GM12878 (cell line): ENCODE data around the gene PYGM. TPM values are rescaled to one million over a fixed set of nuclear protein-coding genes. Genes with fewer than 3 reads are reported as not detected.

Source experiments
- ATAC-seq: fragments of 200-7000 bp; cut with Tn5 transposase; 3 replicates; pipeline ENCODE4 v1.9.1; 2020; ENCODE audit warnings: mild to moderate bottlenecking, moderate library complexity
- BruUV-seq: library from RNA; stranded (reverse); fragments of 400-500 nt; replicated peaks from 2 replicates; lab custom pipeline; 2021; lab: Mats Ljungman, UMichigan
- CTCF ChIA-PET: fragments of 300-600 bp; sonication (Branson Sonifier 250); formaldehyde crosslinking; extraction: SDS; loops from one replicate; lab custom pipeline; 2021; ENCODE audit warnings: inconsistent platforms; lab: Yijun Ruan, JAX
- POLR2A ChIA-PET: fragments of 350-600 bp; formaldehyde crosslinking; extraction: SDS; loops from one replicate; lab custom pipeline; 2021; ENCODE audit warnings: inconsistent platforms; lab: Charles Lee
- RAD21 ChIA-PET: fragments of 300-600 bp; sonication (Branson Sonifier 250); formaldehyde crosslinking; loops from one replicate; lab custom pipeline; 2023; ENCODE audit warnings: antibody characterized with exemption; ENCODE audit not compliant: unreplicated experiment; lab: Charles Lee
- SMC1A ChIA-PET: fragments of 300-600 bp; sonication (Branson Sonifier 250); formaldehyde crosslinking; loops from one replicate; lab custom pipeline; 2023; ENCODE audit not compliant: unreplicated experiment, uncharacterized antibody; lab: Charles Lee
- DNase-seq: peaks from one replicate; pipeline ENCODE4 v3.0.0-alpha.2; 2011; ENCODE audit warnings: low read depth, low spot score
- FAIRE-seq: peaks from 3 replicates; lab custom pipeline; 2011; peaks lifted over from hg19 to GRCh38; lab: Jason Lieb, UNC
- H2AFZ ChIP-seq: 2 replicates; pipeline ENCODE4 v1.6.0; 2011; ENCODE audit warnings: low read depth, low read length, control low read depth; ENCODE audit not compliant: control insufficient read depth
- H3K27ac ChIP-seq: 2 replicates; pipeline ENCODE4 v1.5.1; 2011; ENCODE audit warnings: control low read depth; ENCODE audit not compliant: control insufficient read depth, insufficient read depth
- H3K27me3 ChIP-seq, 2 experiments: replicated peaks in 1 of 2; 2 replicates each; pipeline versions ENCODE4 v1.6.0 to v1.6.1; 2011; ENCODE audit warnings: low read length in 1 of 2; ENCODE audit not compliant: control insufficient read depth in 2 of 2, insufficient read depth in 2 of 2
- H3K36me3 ChIP-seq, 2 experiments: 2 replicates each; pipeline ENCODE4 v1.5.1; 2011; ENCODE audit warnings: low read length in 1 of 2; ENCODE audit not compliant: control insufficient read depth in 2 of 2, insufficient read depth in 2 of 2
- H3K4me1 ChIP-seq: 2 replicates; pipeline ENCODE4 v1.6.1; 2011; ENCODE audit warnings: mild to moderate bottlenecking, low read length, moderate library complexity, mixed read lengths; ENCODE audit not compliant: control insufficient read depth, insufficient read depth
- H3K4me2 ChIP-seq: 2 replicates; pipeline ENCODE4 v1.6.0; 2011; ENCODE audit warnings: control low read depth; ENCODE audit not compliant: control insufficient read depth, insufficient read depth
- H3K4me3 ChIP-seq: fragments of 200-600 bp; sonication (generic); 2 replicates; pipeline ENCODE4 v1.5.1; 2016
- H3K79me2 ChIP-seq: 2 replicates; pipeline ENCODE4 v1.6.0; 2011; ENCODE audit warnings: low read length; ENCODE audit not compliant: control insufficient read depth, insufficient read depth
- H3K9ac ChIP-seq: 2 replicates; pipeline ENCODE4 v1.8.0; 2011; ENCODE audit warnings: low read length, control low read depth, mixed read lengths; ENCODE audit not compliant: control insufficient read depth, insufficient read depth
- H3K9me3 ChIP-seq: replicated peaks from 3 replicates; pipeline ENCODE4 v1.5.1; 2011; ENCODE audit warnings: mild to moderate bottlenecking, low read length; ENCODE audit not compliant: control insufficient read depth, insufficient read depth
- H4K20me1 ChIP-seq: 2 replicates; pipeline ENCODE4 v1.6.0; 2011; ENCODE audit not compliant: control insufficient read depth, insufficient read depth
- CHD4 ChIP-seq: fragments of 200-600 bp; sonication (generic); IDR thresholded peaks from 2 replicates; pipeline ENCODE4 v1.6.1; 2016; ENCODE audit warnings: mild to moderate bottlenecking
- HDAC2 ChIP-seq: fragments of 200-600 bp; sonication (generic); IDR thresholded peaks from 2 replicates; pipeline ENCODE4 v1.6.1; 2017
- IRF4 ChIP-seq: IDR thresholded peaks from 2 replicates; pipeline ENCODE4 v1.6.1; 2011; ENCODE audit warnings: low read depth, low read length
- NR2C2 ChIP-seq: IDR thresholded peaks from 2 replicates; pipeline ENCODE4 v1.6.1; 2011; ENCODE audit warnings: borderline replicate concordance, low read depth; ENCODE audit not compliant: control insufficient read depth, insufficient read length
- WGBS: methylation state at CpG from one replicate; pipeline ENCODE4 v1.1.6; 2016; ENCODE audit warnings: low lambda C conversion rate; ENCODE audit not compliant: insufficient replicate concordance, insufficient coverage; ENCODE audit errors: missing lambda C conversion rate; 5-methylcytosine and 5-hydroxymethylcytosine counted together
- in situ Hi-C: fragments of 300-500 bp; cut with MboI; formaldehyde crosslinking; loops from 9 replicates; pipeline ENCODE4 v1.14.3; 2018; ENCODE audit warnings: mixed read lengths
- intact Hi-C: fragments of 100-400 bp; cut with micrococcal nuclease; formaldehyde crosslinking; loops from one replicate; pipeline ENCODE4 v1.14.2; 2022; ENCODE audit not compliant: unreplicated experiment
- polyA plus RNA-seq, 11 experiments: library from polyadenylated mRNA; depleted of rRNA in 4 of 11; unstranded in 6 of 11; stranded (reverse) in 5 of 11; fragments of >200 nt; fragmentation: Nextera tagmentation in 4 of 11; fragmentation: Illumina TruSeq in 1 of 11; extraction: Ambion mirVana in 4 of 11; extraction: Trizol in 1 of 11; gene quantifications; 1 replicate in 1 of 11; 2 replicates in 10 of 11; pipeline versions ENCODE4 v1.2.1 to v1.2.3, GENCODE V29; 2011 to 2016; ENCODE audit warnings: inconsistent platforms in 2 of 11, missing spikeins in 2 of 11, low read depth in 1 of 11
- total RNA-seq, 4 experiments: library from RNA; depleted of rRNA in 3 of 4; stranded (reverse); fragments of >200 nt in 3 of 4; fragmentation: Illumina TruSeq in 1 of 4; extraction: Trizol in 1 of 4; gene quantifications; 2 replicates each; pipeline versions ENCODE4 v1.2.1 to v1.2.3, GENCODE V29; 2013 to 2021
- TF ChIP-seq, protein P1 (sequence below): IDR thresholded peaks from 2 replicates; pipeline ENCODE4 v1.6.1; 2011; ENCODE audit warnings: borderline replicate concordance, low read depth, mild to moderate bottlenecking, moderate library complexity, mixed read lengths, low read length; ENCODE audit not compliant: insufficient read depth; ENCODE audit errors: extremely low read length

PYGM gene
- total and polyA plus RNA-seq, 10 of the 15 experiments (the other 5 are each of a cell fraction or from before 2014, with no cell fraction given): 0.04 to 3.7 (median 0.27) TPM; not detected in 1

DNA sequence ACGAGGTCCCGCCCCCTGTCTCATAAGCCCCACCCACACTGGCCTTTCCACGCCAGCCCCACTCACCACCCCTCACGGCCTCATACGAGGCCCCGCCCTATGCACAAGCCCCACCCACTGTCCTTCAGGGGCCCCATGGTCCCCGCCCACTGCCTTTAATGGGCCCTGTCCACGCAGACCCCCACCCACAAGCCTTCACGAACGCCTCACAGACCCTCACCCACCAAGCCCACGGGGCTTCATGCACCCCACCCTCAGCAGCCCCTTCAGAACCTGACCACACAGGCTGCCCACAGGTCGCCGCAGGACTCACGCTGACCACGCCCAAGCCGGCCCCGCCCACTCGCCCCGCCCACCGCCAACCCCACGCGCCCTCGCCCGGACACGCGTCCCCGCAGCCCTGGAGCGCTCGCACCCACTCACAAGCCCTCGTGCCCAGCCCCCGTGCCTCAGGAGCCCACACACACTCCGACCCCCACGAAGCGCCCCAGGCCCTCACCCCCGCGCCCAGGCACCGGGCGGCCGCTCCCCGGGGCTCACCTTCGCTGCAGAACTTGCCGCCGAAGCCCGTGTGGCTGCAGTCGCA is 47.3 kb downstream of the PYGM start:
- Histone ChIP-seq H3K4me3 (no peak overlapping the region), H3K36me3 (no peaks in the 10 kb centered on the region), H3K27me3 (peaks cover 6 to 10% of the 10 kb centered on the region in 2 experiments; a peak in 3 of 4 replicates), H4K20me1 (no peaks in the 10 kb centered on the region), H3K27ac (no peak overlapping the region), H2AFZ (no peak overlapping the region), H3K9ac (no peak overlapping the region), H3K4me1 (peaks cover 7% of the 10 kb centered on the region), H3K9me3 (no peaks in the 10 kb centered on the region), H3K79me2 (no peaks in the 10 kb centered on the region), H3K4me2 (no peak overlapping the region)
- WGBS: 13% methylated on average over 11 of the region's 45 CpGs
- in situ Hi-C loops (no loop called here), intact Hi-C loops (no loop called here)
- ChIA-PET POLR2A (no interaction called here), SMC1A (no interaction called here), CTCF (no interaction called here), RAD21 (no interaction called here)
- no TSS peak for BruUV-seq
- FAIRE-seq: no peak
- TF ChIP-seq IRF4: no peak
- no peak for TF ChIP-seq NR2C2
- no peak for TF ChIP-seq CHD4
- TF ChIP-seq, protein P1, sequence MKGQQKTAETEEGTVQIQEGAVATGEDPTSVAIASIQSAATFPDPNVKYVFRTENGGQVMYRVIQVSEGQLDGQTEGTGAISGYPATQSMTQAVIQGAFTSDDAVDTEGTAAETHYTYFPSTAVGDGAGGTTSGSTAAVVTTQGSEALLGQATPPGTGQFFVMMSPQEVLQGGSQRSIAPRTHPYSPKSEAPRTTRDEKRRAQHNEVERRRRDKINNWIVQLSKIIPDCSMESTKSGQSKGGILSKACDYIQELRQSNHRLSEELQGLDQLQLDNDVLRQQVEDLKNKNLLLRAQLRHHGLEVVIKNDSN: no peak
- DNase-seq: no peak
- ATAC-seq: no peak

DNA sequence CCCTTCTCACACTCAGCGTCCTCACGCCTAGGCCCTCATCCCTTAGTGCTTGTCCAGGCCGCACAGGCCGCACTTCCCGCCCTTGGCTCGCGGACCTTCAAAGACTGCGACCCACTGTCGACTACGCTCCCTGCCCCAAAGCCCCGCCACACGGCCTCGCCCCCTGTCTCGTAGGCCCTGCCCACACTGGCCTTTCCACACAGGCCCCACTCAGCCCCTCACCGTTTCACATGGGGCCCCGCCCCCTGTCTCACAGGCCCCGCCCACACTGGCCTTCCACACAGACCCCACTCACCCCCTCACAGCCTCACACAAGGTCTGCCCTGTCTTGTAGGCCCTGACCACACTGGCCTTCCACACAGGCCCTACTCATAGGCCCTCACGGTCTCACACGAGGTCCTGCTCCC is 47.8 kb downstream of the PYGM start:
- BruUV-seq: no TSS peak
- no peak overlapping the region for H3K4me3 ChIP-seq
- DNase-seq: no peak
- no peak overlapping the region for H3K9ac ChIP-seq
- intact Hi-C loops (no loop called here), in situ Hi-C loops (no loop called here)
- H3K4me1 ChIP-seq: peaks cover 7% of the 10 kb centered on the region
- no peak for FAIRE-seq
- no peaks in the 10 kb centered on the region for H3K79me2 ChIP-seq
- H2AFZ ChIP-seq: no peak overlapping the region
- H4K20me1 ChIP-seq: no peaks in the 10 kb centered on the region
- SMC1A ChIA-PET: no interaction called here
- CTCF ChIA-PET: no interaction called here
- no peaks in the 10 kb centered on the region for H3K9me3 ChIP-seq
- RAD21 ChIA-PET: no interaction called here
- no peaks in the 10 kb centered on the region for H3K36me3 ChIP-seq
- peaks cover 6 to 10% of the 10 kb centered on the region in 2 experiments; a peak in 3 of 4 replicates for H3K27me3 ChIP-seq
- ATAC-seq: no peak
- WGBS: 71% methylated on average over 19 of the region's 19 CpGs
- H3K27ac ChIP-seq: no peak overlapping the region
- TF ChIP-seq HDAC2: no peak
- POLR2A ChIA-PET: no interaction called here
- no peak overlapping the region for H3K4me2 ChIP-seq
